SU-DHL-6 (cell line): Measurements from ENCODE around the gene FCGR3A.
"Not testable (repeated sequence)": the region's sequence is repeated elsewhere in the genome, so short reads cannot be mapped to it uniquely, and the experiment has no call there.

Source experiments
- H2AFZ ChIP-seq: fragments of 200-600 bp; sonication (generic); 2 replicates; pipeline ENCODE4 v1.6.1; 2014; ENCODE audit warnings: low read depth, mild to moderate bottlenecking, moderate library complexity, mixed read lengths, antibody characterized with exemption, low read length; ENCODE audit not compliant: severe bottlenecking
- H3F3A ChIP-seq: fragments of 200-600 bp; shearing (Covaris generic); 2 replicates; pipeline ENCODE4 v1.6.0; 2016; ENCODE audit warnings: antibody characterized with exemption, mild to moderate bottlenecking; ENCODE audit not compliant: insufficient read depth
- H3K27ac ChIP-seq: fragments of 200-600 bp; sonication (generic); 2 replicates; pipeline ENCODE4 v1.5.1; 2016; ENCODE audit warnings: low read depth, mild to moderate bottlenecking, low read length, moderate library complexity, mixed read lengths
- H3K27me3 ChIP-seq: fragments of 200-600 bp; sonication (generic), shearing (Covaris generic); 2 replicates; pipeline ENCODE4 v1.6.0; 2014; ENCODE audit warnings: mild to moderate bottlenecking, low read length
- H3K36me3 ChIP-seq: fragments of 200-600 bp; sonication (generic); 2 replicates; pipeline ENCODE4 v1.6.1; 2014; ENCODE audit warnings: mild to moderate bottlenecking, low read length, mixed read lengths
- H3K4me2 ChIP-seq: fragments of 300-600, 200-600 bp; shearing (Covaris generic), sonication (generic); 2 replicates; pipeline ENCODE4 v1.6.0; 2014; ENCODE audit warnings: low read length, low read depth, mild to moderate bottlenecking; ENCODE audit not compliant: poor library complexity, severe bottlenecking
- H3K4me3 ChIP-seq: fragments of 200-600 bp; sonication (generic); 2 replicates; pipeline ENCODE4 v1.5.1; 2014; ENCODE audit warnings: antibody characterized with exemption, low read length, mild to moderate bottlenecking, mixed read lengths; ENCODE audit not compliant: insufficient read depth, poor library complexity, severe bottlenecking
- H3K79me2 ChIP-seq: fragments of 200-600 bp; sonication (generic); 2 replicates; pipeline ENCODE4 v1.6.1; 2014; ENCODE audit warnings: mild to moderate bottlenecking, low read length, moderate library complexity; ENCODE audit not compliant: insufficient read depth
- H3K9ac ChIP-seq: fragments of 200-600 bp; sonication (generic); 2 replicates; pipeline ENCODE4 v1.7.0; 2014; ENCODE audit warnings: mild to moderate bottlenecking, low read length
- H3K9me2 ChIP-seq: fragments of 200-600 bp; sonication (generic); replicated peaks from 2 replicates; pipeline ENCODE4 v1.6.1; 2014; ENCODE audit warnings: low read length; ENCODE audit not compliant: insufficient read depth
- H3K9me3 ChIP-seq: fragments of 200-600 bp; sonication (generic); 2 replicates; pipeline ENCODE4 v1.6.1; 2014; ENCODE audit warnings: low read length, mixed read lengths; ENCODE audit not compliant: insufficient read depth
- H4K20me1 ChIP-seq: fragments of 200-600 bp; sonication (generic); 2 replicates; pipeline ENCODE4 v1.6.1; 2014; ENCODE audit warnings: low read depth, mild to moderate bottlenecking, antibody characterized with exemption, low read length, moderate library complexity, mixed read lengths
- EZH2phosphoT487 ChIP-seq: fragments of 200-600 bp; sonication (generic), shearing (Covaris generic); conservative IDR thresholded peaks from 2 replicates; pipeline ENCODE4 v1.6.1; 2018; ENCODE audit warnings: mild to moderate bottlenecking, antibody characterized with exemption, low read length, moderate library complexity, mixed read lengths

The FCGR3A gene

DNA sequence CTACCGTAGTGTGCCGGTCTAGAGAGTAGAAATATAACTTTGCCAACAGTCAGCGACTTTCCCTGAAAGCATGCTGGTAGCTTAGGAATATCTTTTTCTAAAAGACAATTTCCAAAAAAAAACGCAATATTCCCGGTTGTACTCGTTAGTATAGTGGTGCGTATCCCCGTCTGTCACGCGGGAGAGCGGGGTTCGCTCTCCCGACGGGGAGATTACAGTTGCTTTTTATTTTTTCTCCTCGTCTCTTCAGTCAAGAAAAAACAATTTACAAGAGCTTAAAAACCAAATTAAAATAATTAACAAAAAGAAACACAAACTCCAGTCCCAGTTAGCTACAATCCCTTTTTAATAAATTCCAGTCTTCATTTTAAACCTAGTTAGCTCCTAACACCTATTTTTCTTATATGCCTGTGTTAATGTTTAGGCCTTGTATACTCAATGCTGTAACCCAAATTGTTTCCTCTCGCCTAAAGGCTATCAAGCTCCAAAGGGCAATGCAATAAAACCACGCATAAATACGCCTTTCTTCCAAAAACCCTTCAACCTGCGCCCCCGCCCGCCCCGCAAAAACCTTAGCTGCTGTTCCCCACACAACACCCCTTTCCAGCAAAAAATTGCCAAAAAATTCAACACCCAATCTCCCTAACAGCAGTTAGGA is 17.5 kb downstream of the FCGR3A start:
- H3K27me3 ChIP-seq, result no peaks in the 10 kb centered on the region
- TF ChIP-seq EZH2phosphoT487, result no peak
- H3K36me3 ChIP-seq, result no peaks in the 10 kb centered on the region
- H4K20me1 ChIP-seq, result no peaks in the 10 kb centered on the region
- no peak overlapping the region for H3K9ac ChIP-seq
- H3K27ac ChIP-seq, result no peak overlapping the region
- no peaks in the 10 kb centered on the region for H3K9me2 ChIP-seq
- H2AFZ ChIP-seq, result no peak overlapping the region
- no peak overlapping the region for H3K4me3 ChIP-seq
- no peak overlapping the region for H3K4me2 ChIP-seq
- no peaks in the 10 kb centered on the region for H3K9me3 ChIP-seq
- H3F3A ChIP-seq, result 0 out of 2 replicates have a peak, but pooled peaks cover 6% of the 10 kb centered on the region
- H3K79me2 ChIP-seq, result no peaks in the 10 kb centered on the region

DNA sequence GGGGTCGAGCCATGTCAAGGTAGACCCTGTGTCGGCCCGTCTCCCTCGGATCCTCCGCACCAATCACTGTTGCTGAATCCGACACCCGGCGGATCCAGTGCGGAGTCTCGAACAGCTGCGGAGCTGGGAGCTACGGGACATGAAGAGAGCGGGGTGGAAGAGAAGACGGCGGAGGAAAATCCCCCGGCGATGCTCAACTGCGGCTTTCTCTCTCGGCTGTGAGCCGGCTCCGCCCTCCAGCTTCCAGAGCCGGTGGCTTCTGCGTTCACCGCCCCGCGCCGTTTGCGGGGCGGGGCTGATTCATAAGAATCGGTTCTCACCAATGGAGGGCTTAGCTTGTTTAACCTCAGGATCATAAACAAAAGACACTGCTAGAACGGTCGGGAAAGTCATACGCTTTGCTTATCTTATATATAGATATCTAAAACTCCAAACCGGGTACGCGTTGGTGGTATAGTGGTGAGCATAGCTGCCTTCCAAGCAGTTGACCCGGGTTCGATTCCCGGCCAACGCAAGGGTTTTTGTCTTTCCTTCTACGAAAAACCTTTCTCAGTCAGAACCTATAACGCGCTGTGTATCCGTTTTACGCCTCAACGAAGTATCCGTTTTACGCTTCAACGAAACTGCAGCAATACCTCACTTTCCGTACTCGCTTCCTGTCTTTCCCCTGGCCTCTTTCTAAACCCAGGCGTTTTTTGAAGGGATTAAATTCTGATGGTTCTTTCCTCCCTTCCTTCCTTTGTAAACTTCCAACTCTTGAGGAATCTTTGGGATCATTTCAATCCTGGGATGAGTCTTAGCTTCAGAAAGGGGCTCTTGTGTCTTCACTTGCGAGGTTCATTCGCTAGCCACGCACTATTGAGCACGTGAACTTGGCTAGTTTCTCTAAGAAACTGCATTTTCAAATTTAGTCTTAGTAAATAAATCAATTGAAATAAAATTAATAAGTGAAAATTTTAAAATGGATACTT is 18.7 kb downstream of the FCGR3A start:
- not testable (repeated sequence) for H3K79me2 ChIP-seq, H3F3A ChIP-seq, H3K27me3 ChIP-seq, H3K9me2 ChIP-seq, H3K36me3 ChIP-seq, H3K9me3 ChIP-seq, H4K20me1 ChIP-seq, H3K27ac ChIP-seq
- Histone ChIP-seq H3K4me2 (peak overlapping the region; percentile 57), H3K4me3 (peak overlapping the region; percentile 72), H3K9ac (peak overlapping the region; percentile 51), H2AFZ (peak overlapping the region; percentile 51)

DNA sequence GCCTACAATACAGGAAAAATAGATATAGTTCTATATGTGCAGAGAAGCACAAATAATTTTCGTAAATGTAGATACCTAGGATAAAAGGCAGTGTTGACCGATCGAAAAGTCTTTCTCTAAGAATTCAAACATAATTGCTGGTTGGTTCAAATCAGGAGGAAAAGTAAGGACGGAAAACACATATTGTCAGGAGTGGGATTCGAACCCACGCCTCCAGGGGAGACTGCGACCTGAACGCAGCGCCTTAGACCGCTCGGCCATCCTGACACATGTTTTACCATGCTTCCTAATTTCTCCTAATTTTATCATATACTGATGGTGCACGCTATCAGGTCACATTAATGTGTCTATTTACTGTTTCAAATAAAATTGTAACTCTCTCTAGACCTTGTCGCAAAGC is 19.5 kb downstream of the FCGR3A start:
- Histone ChIP-seq H3K4me2 (peak overlapping the region; percentile 57), H3K9ac (peak overlapping the region; percentile 51; the same call in 1 of the 2 replicates), H3K4me3 (peak overlapping the region; percentile 72)
- H3K27me3 ChIP-seq, H2AFZ ChIP-seq, H3F3A ChIP-seq, H3K9me2 ChIP-seq, H3K79me2 ChIP-seq, H4K20me1 ChIP-seq, H3K9me3 ChIP-seq, H3K27ac ChIP-seq, H3K36me3 ChIP-seq: not testable (repeated sequence)

DNA sequence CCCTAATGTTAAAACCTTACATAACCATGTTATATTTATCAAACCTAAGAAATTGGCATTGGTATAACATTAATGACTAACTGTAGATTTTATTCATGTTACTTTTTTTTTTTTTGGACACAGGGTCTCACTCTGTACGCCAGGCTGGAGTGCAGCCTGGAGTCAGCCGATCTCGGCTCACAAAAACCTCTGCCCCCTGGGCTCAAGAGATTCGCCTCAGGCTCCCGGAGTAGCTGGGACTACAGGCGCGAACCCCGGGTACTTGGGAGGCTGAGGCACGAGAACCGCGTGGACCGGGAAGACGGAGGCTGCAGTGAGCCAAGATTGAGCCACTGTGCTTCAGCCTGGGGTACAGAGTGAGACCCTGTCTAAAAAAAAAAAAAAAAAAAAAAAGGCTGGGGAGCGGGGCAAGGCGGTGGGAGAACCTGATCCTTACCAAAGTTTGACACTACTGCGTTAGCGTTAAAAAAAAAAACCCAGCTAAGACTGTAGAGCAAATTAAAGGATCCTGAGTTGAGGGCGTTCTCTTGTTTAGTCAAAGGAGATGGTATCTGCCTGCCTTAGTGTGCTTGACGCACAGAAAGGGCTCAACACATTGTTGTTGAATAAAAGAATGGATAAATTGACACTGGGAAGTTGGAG is 20.0 kb downstream of the FCGR3A start:
- Histone ChIP-seq H3K4me2 (peak overlapping the region; percentile 57), H3K4me3 (peak overlapping the region; percentile 72)
- not testable (repeated sequence) for H4K20me1 ChIP-seq, H3K9me2 ChIP-seq, H3K36me3 ChIP-seq, H2AFZ ChIP-seq, H3K27me3 ChIP-seq, H3K27ac ChIP-seq, H3K79me2 ChIP-seq, H3F3A ChIP-seq, H3K9ac ChIP-seq, H3K9me3 ChIP-seq

DNA sequence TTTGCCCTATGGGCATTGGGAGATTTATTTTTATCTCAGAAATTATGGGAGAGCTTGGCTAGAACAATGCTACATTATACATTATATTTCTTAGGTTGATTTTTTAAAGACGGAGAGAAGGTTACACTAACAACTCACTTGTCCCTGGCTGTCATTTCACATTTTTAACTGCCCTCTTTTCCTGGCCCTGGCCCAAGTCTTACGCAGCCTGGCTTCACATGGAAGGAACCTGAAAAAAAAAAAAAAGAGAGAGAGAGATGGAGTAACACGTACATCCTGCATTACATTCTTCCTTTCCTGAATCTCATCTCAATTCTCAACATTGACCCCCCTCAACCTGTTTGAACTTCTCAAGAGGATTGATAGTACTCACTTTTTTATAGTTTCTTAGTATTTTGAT is 21.1 kb downstream of the FCGR3A start:
- not testable (repeated sequence) for H3K36me3 ChIP-seq, H2AFZ ChIP-seq, H3K4me2 ChIP-seq, H3K9me3 ChIP-seq, H3K4me3 ChIP-seq, H3F3A ChIP-seq, H3K79me2 ChIP-seq, H3K9ac ChIP-seq, H3K27me3 ChIP-seq, H4K20me1 ChIP-seq, H3K27ac ChIP-seq, H3K9me2 ChIP-seq

DNA sequence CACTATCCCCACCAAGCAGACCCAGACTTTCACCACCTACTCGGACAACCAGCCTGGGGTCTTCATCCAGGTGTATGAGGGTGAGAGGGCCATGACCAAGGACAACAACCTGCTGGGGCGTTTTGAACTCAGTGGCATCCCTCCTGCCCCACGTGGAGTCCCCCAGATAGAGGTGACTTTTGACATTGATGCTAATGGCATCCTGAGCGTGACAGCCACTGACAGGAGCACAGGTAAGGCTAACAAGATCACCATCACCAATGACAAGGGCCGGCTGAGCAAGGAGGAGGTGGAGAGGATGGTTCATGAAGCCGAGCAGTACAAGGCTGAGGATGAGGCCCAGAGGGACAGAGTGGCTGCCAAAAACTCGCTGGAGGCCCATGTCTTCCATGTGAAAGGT is 23.7 kb downstream of the FCGR3A start:
- not testable (repeated sequence) for H3K27me3 ChIP-seq, H3K9me2 ChIP-seq, H4K20me1 ChIP-seq, H3K9ac ChIP-seq, H3K4me3 ChIP-seq, H3K27ac ChIP-seq, H3K36me3 ChIP-seq, H2AFZ ChIP-seq, H3K4me2 ChIP-seq, H3K9me3 ChIP-seq, H3F3A ChIP-seq, H3K79me2 ChIP-seq

DNA sequence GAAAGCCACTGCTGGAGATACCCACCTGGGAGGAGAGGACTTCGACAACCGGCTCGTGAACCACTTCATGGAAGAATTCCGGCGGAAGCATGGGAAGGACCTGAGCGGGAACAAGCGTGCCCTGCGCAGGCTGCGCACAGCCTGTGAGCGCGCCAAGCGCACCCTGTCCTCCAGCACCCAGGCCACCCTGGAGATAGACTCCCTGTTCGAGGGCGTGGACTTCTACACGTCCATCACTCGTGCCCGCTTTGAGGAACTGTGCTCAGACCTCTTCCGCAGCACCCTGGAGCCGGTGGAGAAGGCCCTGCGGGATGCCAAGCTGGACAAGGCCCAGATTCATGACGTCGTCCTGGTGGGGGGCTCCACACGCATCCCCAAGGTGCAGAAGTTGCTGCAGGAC is 24.3 kb downstream of the FCGR3A start:
- not testable (repeated sequence) for H3K27me3 ChIP-seq, H3K27ac ChIP-seq, H3K9me2 ChIP-seq, H4K20me1 ChIP-seq, H3K36me3 ChIP-seq, H2AFZ ChIP-seq, H3K9me3 ChIP-seq, H3K4me2 ChIP-seq, H3F3A ChIP-seq, H3K4me3 ChIP-seq, H3K9ac ChIP-seq, H3K79me2 ChIP-seq
